ENCODE measurements around the gene RAB29. TPM values are rescaled to one million over a fixed set of nuclear protein-coding genes. Genes with fewer than 3 reads are reported as not detected.

Gene RAB29
- total RNA-seq, 1 experiment from 2014 or later = 11.0 TPM

DNA sequence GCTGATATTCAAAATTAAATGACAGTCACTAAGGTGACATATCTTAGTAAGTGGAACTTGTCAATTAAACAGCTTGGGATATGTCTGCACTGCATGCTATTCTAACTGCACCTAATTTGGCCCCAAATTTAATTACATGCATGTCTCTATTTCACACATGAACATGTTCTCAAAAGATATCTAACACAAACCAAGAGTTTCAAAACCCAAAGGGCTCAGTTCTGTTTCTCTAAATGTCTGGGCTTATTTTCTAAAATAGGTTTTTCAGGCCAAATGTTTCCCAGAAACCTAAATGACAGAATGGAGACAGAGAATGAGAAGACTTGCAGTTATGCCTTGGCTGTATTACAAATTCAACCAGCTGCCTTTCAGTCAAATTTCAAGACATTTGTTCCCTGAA is 11.3 kb downstream of the RAB29 start (continued):
- TF ChIP-seq ELF4 (CRISPR knock-in tag; IDR thresholded peaks at IDR 0.05; ENCODE audit: low read depth) = no peak
- no peak for TF ChIP-seq FOXK1 (CRISPR knock-in tag; IDR thresholded peaks at IDR 0.05)
- TF ChIP-seq NFATC4 (CRISPR knock-in tag; IDR thresholded peaks at IDR 0.05) = no peak
- TF ChIP-seq MXD4 (CRISPR knock-in tag; IDR thresholded peaks at IDR 0.05; ENCODE audit: borderline replicate concordance) = no peak
- no peak for TF ChIP-seq CREM (CRISPR knock-in tag; IDR thresholded peaks at IDR 0.05)
- no peak for TF ChIP-seq HMGA2 (CRISPR knock-in tag; IDR thresholded peaks at IDR 0.05)
- TF ChIP-seq SP1 (CRISPR knock-in tag; conservative IDR thresholded peaks at IDR 0.05) = no peak
- no peak for TF ChIP-seq OVOL2 (CRISPR knock-in tag; IDR thresholded peaks at IDR 0.05; ENCODE audit: borderline replicate concordance)
- TF ChIP-seq ZBTB21 (CRISPR knock-in tag; IDR thresholded peaks at IDR 0.05; ENCODE audit: borderline replicate concordance) = no peak
- TF ChIP-seq NFE2L1 (CRISPR knock-in tag; IDR thresholded peaks at IDR 0.05) = no peak
- no peak for TF ChIP-seq GRHL2 (CRISPR knock-in tag; IDR thresholded peaks at IDR 0.05; ENCODE audit: insufficient replicate concordance, severe bottlenecking)
- no peak for TF ChIP-seq ZNF416 (CRISPR knock-in tag; IDR thresholded peaks at IDR 0.05)
- no peak for TF ChIP-seq ZNF423 (CRISPR knock-in tag; IDR thresholded peaks at IDR 0.05)

DNA sequence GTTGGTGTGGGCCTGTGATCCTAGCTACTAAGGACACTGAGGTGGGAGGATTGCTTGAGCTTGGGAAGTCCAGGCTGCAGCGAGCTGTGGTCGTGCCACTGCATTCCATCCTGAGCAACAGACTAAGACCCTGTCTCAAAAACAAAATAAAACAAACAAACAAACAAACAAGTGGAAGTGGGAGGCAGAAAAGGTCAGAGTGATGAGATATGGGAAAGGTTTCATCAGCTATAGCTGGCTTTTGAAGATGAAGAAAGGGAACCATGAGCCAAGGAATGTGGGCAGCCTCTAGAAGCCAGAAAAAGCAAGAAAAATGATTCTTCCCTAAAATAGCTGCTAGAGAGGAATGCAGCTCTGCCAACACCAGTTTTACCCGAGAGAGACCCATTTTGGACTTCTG is 14.7 kb downstream of the RAB29 start:
- H3K27me3 Mint-ChIP-seq (ENCODE audit: low read depth) = 0 out of 2 replicates have a peak, but pooled peaks cover 2% of the 10 kb centered on the region
- ChIA-PET CTCF (interaction anchor here (0.6 to 2.0 kb wide), 3 partner anchors 28 to 217 kb away, joined by 3 to 7 read pairs (median 5); no protein-coding TSS in a partner anchor), POLR2A (no interaction called here)
- no peaks in the 10 kb centered on the region for H3K36me3 Mint-ChIP-seq
- DNase-seq (ENCODE audit: low spot score) (no peak), ATAC-seq (no peak)
- H3K27ac Mint-ChIP-seq = no peak overlapping the region
- no peak overlapping the region for H3K4me3 Mint-ChIP-seq
- TF ChIP-seq ZNF671 (CRISPR knock-in tag; IDR thresholded peaks at IDR 0.05) = no peak
- TF ChIP-seq JUN (CRISPR knock-in tag; IDR thresholded peaks at IDR 0.05) = no peak
- no peak for TF ChIP-seq NFATC4 (CRISPR knock-in tag; IDR thresholded peaks at IDR 0.05)
- TF ChIP-seq ETV6 (CRISPR knock-in tag; IDR thresholded peaks at IDR 0.05) = no peak
- no peak for TF ChIP-seq CBFB (CRISPR knock-in tag; IDR thresholded peaks at IDR 0.05; ENCODE audit: low read depth)
- no peaks in the 10 kb centered on the region for H3K4me1 Mint-ChIP-seq
- H3K9me3 Mint-ChIP-seq = 0 out of 2 replicates have a peak, but pooled peaks cover 4% of the 10 kb centered on the region

DNA sequence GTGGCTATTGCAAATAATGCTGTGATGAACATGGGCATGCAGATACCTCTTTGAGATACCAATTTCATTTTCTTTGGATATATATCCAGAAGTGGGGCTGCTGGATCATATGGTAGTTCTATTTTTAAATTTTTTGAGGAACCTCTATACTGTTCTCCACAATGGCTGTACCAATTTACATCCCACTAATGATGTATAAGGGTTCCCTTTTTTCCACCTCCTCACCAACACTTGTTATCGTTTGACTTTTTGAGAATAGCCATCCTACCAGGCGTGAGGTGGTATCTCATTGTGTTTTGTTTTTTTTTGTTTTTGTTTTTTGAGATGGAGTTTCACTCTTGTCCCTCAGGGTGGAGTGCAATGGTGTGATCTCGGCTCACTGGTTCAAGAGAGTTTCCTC is 18.7 kb downstream of the RAB29 start:
- no peak for TF ChIP-seq GRHL2 (CRISPR knock-in tag; IDR thresholded peaks at IDR 0.05; ENCODE audit: insufficient replicate concordance, severe bottlenecking)
- TF ChIP-seq FOXK1 (CRISPR knock-in tag; IDR thresholded peaks at IDR 0.05) = no peak
- TF ChIP-seq ZNF396 (CRISPR knock-in tag; IDR thresholded peaks at IDR 0.05; ENCODE audit: borderline replicate concordance) = no peak
- no peak for TF ChIP-seq NFYB (CRISPR knock-in tag; conservative IDR thresholded peaks at IDR 0.05; ENCODE audit: low read depth)
- no peak for TF ChIP-seq CREB1 (CRISPR knock-in tag; IDR thresholded peaks at IDR 0.05)
- TF ChIP-seq, protein P1, sequence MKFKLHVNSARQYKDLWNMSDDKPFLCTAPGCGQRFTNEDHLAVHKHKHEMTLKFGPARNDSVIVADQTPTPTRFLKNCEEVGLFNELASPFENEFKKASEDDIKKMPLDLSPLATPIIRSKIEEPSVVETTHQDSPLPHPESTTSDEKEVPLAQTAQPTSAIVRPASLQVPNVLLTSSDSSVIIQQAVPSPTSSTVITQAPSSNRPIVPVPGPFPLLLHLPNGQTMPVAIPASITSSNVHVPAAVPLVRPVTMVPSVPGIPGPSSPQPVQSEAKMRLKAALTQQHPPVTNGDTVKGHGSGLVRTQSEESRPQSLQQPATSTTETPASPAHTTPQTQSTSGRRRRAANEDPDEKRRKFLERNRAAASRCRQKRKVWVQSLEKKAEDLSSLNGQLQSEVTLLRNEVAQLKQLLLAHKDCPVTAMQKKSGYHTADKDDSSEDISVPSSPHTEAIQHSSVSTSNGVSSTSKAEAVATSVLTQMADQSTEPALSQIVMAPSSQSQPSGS (CRISPR knock-in tag; IDR thresholded peaks at IDR 0.05; ENCODE audit: borderline replicate concordance, low read depth) = no peak
- no peak for TF ChIP-seq NR2C2 (CRISPR knock-in tag; IDR thresholded peaks at IDR 0.05)
- no peak for TF ChIP-seq ZNF232 (CRISPR knock-in tag; IDR thresholded peaks at IDR 0.05)
- no peak for TF ChIP-seq NR3C1 (CRISPR knock-in tag; conservative IDR thresholded peaks at IDR 0.05; ENCODE audit: low read depth)
- Mint-ChIP-seq H3K4me1 (no peaks in the 10 kb centered on the region), H3K27me3 (ENCODE audit: low read depth) (0 out of 2 replicates have a peak, but pooled peaks cover 2% of the 10 kb centered on the region), H3K27ac (no peak overlapping the region), H3K4me3 (no peak overlapping the region), H3K9me3 (0 out of 2 replicates have a peak, but pooled peaks cover 4% of the 10 kb centered on the region), H3K36me3 (no peaks in the 10 kb centered on the region)
- CTCF ChIA-PET = interaction anchor here (2.1 kb wide), 1 partner anchor 221 kb away, joined by 5 read pairs; no protein-coding TSS in a partner anchor
- no peak for DNase-seq (ENCODE audit: low spot score)
- POLR2A ChIA-PET = no interaction called here
- no peak for ATAC-seq

Data from WTC11 (cell line).